Midbrain (tissue), 1 donor: Measurements from ENCODE around the gene IFI27L2.
A peak's percentile ranks its signal among the peaks of the same experiment; 100 is the strongest.

Source experiments
- DNase-seq: peaks from one replicate; lab custom pipeline; 2025; lab: John Stamatoyannopoulos, UW

IFI27L2 gene

GRCh38 chr14:94100847-94101246, 28.6 kb downstream of the IFI27L2 start:
- DNase-seq = no peak

GRCh38 chr14:94099006-94099405, 30.4 kb downstream of the IFI27L2 start:
- DNase-seq = no peak

GRCh38 chr14:94098326-94098992, 30.9 kb downstream of the IFI27L2 start:
- DNase-seq = no peak

DNA sequence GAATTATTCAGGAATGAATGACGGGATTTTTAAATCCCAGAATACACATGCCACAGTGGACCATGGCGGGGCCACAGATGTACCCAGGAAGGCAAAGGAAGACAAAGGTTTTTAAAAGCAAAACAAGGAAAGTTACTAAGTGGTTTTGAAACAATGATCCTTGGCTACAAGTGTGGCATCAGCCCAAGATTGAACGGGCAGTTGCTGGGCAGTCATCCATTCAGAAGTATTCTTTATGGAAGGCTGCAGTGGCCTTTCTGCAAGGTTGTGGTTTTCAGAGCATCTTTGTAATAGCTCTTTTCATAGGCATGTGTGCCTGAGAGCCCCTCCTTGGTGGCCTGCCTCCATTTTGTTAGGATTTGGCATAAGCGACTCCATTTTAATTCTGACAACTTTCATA, 32.3 kb downstream of the IFI27L2 start:
- DNase-seq = no peak

GRCh38 chr14:94093418-94093817, 36.0 kb downstream of the IFI27L2 start:
- no peak for DNase-seq

GRCh38 chr14:94089479-94089878, 39.9 kb downstream of the IFI27L2 start:
- no peak for DNase-seq

DNA sequence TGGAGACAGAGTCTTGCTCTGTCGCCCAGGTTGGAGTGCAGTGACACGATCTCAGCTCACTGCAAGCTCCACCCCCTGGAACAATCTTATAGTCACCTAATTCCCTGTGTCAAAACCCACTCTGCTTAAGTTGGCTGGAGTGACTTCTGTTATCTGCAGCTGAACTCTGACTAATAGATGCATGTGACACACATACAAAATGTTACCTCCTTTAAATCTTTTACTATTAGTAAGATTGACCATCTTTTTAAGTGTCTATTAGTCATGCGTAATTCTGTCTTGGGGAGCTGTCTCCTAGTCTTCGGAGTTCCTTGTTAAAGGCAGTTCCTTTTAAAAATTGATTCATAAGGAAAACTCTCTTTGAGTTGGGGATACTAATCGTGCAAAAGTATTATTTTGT, 40.9 kb downstream of the IFI27L2 start:
- DNase-seq = no peak

GRCh38 chr14:94087891-94088290, 41.5 kb downstream of the IFI27L2 start:
- no peak for DNase-seq

GRCh38 chr14:94081386-94081820, 48.0 kb downstream of the IFI27L2 start:
- DNase-seq = no peak

- DNase-seq = peak; percentile 94
Measured at GRCh38 chr14:94080621-94081385, 48.6 kb downstream of the IFI27L2 start, which contains the start of the genes DDX24 and IFI27L1. TSS of gene DDX24 (minus strand) at chr14:94081202. CDS start at chr14:94079742, 1,460 bp downstream. TSS of gene IFI27L1 (plus strand) at chr14:94081310. CDS start at chr14:94096938, 15,628 bp downstream.

GRCh38 chr14:94079891-94080620, 49.3 kb downstream of the IFI27L2 start:
- DNase-seq = peak; percentile 52

GRCh38 chr14:94077823-94078222, 51.6 kb downstream of the IFI27L2 start:
- DNase-seq = no peak
